CD4-positive, alpha-beta T cell treated with Interleukin-1 beta for 1 hour (primary cell): ENCODE measurements around the gene IGSF23.

ENCODE experiments used
- DNase-seq, 2 donors: peaks; one replicate each; pipeline ENCODE4 v3.0.0-alpha.2; 2020 to 2022

The IGSF23 gene

DNA sequence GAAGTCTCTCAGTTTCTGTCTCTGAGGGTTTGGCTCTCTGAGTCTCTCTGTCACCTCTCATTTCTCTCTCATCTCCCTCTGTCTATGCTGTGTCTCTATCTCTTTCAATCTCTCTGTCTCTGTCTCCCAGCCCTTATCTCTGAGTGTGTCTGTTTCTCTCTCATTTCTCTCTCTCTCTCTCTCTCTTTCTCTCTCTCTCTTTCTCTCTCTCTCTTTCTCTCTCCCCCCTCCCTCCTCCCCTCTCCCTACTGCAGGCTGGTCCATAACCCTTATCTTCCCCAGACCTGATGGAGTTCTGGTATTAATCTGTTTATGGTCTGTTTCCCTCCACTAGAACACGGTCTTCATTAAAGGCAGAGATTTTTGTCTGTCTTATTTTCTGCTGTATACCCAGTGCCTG is 29.0 kb downstream of the IGSF23 start:
- DNase-seq, result no peak

GRCh38 chr19:44643605-44644401 is 30.4 kb downstream of the IGSF23 start, which contains the start of gene PVR:
TSS of gene PVR (plus strand) at chr19:44643910. CDS start at chr19:44644097, 187 bp downstream.
- peak; percentile 8 to 41 for DNase-seq

DNA sequence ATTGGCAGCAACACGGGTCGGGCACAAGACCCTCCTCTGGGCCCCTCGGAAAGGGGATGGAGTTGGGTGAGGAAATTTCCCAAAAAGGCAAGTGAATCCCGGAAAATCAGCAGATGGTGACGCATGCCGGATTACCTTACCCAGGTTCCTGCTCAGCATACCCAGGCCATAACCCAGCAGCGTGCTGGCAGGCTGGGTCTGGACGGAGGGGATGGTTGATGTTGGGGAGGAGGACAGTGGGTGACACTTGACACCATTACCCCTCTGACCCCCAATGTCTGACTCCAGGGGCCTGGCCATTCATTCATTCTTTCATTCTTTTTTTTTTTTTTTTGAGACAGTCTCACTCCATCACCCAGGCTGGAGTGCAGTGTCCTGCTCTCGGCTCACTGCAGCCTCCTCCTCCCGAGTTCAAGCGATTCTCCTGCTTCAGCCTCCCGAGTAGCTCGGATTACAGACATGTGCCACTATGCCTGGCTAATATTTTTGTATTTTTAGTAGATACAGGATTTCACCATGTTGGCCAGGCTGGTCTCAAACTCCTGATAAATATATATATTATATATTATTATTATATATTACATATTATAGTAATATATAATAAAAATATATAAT is 31.1 kb downstream of the IGSF23 start:
- no peak for DNase-seq

DNA sequence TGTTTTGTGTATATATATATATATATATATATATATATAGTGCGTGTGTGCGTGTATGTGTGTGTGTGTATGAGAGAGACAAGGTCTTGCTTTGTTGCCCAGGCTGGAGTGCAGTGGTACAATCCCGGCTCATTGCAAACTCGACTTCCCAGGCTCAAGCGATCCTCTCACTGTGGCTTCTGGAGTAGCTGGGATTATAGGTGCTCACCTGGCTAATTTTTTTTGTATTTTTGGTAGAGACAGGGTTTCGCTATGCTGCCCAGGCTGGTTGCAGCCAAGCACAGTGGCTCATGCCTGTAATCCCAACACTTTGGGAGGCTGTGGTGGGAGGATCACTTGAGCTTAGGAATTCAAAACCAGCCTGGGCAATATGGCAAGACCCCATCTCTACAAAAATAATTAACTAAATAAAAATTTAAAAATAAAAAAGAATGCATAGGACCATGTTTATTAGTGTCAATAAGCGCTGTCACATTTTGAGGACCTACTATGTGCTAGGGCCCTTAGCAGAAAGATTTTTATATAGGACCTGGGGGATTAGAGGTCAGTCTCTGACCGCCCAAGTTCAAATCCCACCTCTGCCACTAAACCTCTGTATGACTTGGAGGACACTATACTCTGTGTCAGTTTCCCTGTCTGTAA is 32.2 kb downstream of the IGSF23 start:
- DNase-seq, result no peak

- DNase-seq, result no peak
Observed at GRCh38 chr19:44646049-44646416, 32.7 kb downstream of the IGSF23 start.

- DNase-seq, result no peak
Observed at GRCh38 chr19:44647144-44647543, 33.8 kb downstream of the IGSF23 start.

DNA sequence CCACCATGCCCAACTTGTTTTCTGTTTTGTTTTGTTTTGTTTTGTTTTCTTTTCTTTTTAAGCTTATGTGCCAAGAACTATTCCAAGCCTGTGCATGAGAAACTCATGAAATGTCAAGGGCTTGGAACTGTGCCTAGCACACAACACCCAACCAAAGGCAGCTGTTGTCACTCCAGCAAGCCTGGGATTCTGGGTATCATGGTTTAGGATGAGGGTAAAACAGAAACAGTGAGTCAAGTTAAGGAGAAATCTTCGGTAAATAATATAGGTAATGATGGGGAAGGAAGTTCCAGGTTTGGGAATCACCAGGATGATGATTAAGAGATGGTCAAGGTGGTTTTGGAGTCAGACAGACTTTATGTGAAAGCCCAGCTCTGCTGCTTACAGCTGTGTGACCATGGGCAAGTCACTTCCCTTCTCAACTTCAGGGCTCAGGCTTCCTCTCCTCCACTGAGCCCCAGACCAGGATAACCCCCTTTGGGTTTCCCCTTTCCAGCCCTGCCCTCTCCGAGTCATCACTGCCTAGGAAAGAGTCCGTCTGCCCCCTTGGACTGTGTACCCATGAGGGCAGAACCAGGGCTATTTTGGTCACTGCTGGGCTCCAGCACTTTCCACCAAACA is 35.4 kb downstream of the IGSF23 start:
- DNase-seq, result no peak

- DNase-seq, result no peak
Observed at GRCh38 chr19:44649578-44650145, 36.3 kb downstream of the IGSF23 start.

GRCh38 chr19:44653343-44653742 is 40.0 kb downstream of the IGSF23 start:
- no peak for DNase-seq

- peak; percentile 77 to 87 for DNase-seq
Observed at GRCh38 chr19:44653977-44654774, 40.8 kb downstream of the IGSF23 start.

GRCh38 chr19:44657211-44657921 is 44.0 kb downstream of the IGSF23 start:
- peak; percentile 59 to 63 for DNase-seq

DNA sequence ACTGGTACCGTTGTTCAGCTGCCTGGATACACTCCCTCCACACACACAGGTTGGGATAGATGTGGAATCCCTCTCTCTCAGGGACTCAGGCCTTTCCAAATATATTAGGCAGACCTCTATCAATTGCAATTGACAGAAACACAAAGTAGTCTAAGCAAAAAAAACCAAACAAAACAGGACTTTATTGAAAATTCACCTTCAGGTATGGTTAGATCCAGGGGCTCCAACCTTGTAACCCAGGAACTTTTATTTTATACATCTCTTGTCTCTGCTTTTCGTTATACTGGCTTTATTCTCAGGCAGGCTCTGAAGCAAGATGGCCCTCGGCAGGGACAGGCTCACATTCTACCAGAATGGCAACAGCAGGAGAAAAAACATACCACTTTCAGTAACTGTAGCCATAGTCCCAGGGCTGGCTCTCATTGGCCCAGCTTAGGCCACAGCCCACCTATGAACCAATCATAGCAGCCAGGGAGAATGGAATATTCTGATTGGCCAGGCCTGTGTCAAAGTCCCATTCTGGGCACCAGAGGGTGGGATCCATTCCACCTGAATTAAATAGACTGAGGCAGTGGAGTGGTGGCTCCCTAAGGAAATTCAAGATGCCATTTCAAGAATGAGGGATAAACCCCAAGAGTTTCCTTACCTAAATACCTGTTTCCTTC is 44.8 kb downstream of the IGSF23 start:
- no peak for DNase-seq

DNA sequence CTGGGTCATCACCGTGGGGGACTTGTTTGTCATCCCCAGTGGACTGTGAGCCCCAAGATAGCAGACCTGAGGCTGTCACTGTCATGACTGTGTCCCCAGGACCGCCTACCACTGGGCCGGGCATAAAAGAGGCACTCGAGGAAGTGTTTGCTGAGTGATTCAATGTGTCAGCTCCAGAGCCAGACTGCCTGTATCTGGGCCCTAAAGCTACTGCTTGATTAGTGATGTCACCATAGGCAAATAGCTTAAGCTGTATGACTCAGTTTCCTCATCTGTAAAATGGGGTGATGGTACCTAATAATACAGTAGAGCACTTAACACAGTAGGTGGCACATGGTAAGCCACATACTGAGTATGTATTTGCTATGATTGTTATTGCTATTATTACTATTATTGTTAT is 46.7 kb downstream of the IGSF23 start:
- DNase-seq, result no peak

- no peak for DNase-seq
Observed at GRCh38 chr19:44661205-44661604, 47.8 kb downstream of the IGSF23 start.

- DNase-seq, result no peak
Observed at GRCh38 chr19:44661904-44662303, 48.5 kb downstream of the IGSF23 start.

DNA sequence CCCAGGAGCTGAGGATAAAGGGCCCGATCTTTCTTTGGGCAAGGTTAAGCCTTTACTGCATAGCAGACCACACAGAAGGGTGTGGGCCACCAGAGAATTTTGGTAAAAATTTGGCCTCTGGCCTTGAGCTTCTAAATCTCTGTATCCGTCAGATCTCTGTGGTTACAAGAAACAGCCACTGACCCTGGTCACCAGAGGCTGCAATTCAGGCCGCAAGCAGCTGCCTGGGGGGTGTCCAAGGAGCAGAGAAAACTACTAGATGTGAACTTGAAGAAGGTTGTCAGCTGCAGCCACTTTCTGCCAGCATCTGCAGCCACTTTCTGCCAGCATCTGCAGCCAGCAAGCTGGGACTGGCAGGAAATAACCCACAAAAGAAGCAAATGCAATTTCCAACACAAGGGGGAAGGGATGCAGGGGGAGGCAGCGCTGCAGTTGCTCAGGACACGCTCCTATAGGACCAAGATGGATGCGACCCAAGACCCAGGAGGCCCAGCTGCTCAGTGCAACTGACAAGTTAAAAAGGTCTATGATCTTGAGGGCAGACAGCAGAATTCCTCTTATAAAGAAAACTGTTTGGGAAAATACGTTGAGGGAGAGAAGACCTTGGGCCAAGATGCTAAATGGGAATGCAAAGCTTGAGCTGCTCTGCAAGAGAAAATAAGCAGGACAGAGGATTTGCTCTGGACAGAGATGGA is 49.5 kb downstream of the IGSF23 start:
- DNase-seq, result no peak

- DNase-seq, result no peak
Observed at GRCh38 chr19:44663996-44664395, 50.6 kb downstream of the IGSF23 start.

DNA sequence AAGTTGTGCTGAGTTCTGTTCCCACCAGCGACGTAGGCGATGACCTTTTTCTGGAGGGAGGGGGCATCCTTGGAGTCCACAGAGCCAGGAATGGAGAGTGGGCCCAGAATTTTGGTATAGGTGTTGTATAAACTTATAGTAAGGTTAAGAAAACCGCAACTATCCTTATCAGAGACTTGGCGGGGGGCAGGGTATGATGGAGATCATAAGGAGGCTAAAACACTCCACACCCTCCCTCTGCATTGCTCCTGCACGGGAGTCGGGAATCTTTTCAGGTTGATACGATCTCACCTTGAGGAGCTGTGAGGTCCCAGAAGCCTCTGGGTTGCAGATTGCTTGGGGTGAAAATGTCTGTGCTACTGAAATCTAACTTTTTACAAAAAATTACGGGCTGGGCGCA is 51.6 kb downstream of the IGSF23 start:
- DNase-seq, result no peak

DNA sequence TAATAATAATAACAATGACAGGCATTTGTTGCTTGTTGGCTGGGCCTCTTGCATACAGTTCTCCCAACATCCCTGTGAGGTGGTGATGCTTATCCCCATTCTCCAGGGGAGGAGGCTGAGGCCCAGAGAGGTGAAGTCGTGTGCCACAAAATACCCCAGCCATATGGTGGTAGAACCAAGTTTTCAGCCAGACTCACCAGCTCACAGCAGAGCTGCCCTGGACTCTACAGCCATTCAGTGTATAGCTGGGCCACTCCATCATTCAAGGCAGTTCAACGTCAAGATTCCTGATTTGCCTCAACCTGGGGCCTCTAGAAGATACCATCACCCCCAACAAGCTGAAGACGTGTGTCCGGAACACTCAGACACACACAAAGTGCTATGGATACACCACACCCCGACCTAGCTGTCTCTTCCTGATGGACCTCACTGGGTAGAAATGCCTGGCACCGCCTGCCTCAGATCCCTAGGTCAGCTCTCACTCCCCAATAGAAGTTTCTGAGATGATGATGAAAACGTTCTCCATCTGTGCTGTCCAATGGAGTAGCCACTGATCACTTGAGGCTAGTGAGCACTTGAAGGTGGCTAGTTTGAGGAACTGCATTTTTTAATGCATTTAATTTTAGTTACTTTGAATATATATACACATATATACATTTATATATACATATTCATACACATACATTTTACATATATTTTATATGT is 53.6 kb downstream of the IGSF23 start:
- DNase-seq, result no peak
